OCI-LY7 (cell line): ENCODE results near the gene FAM72A.

Experiments
- EZH2phosphoT487 ChIP-seq: fragments of 200-600 bp; sonication (generic); IDR thresholded peaks from 2 replicates; pipeline ENCODE4 v1.6.1; 2018; ENCODE audit warnings: low read depth, borderline replicate concordance, mild to moderate bottlenecking, mixed run types, antibody characterized with exemption, low read length, moderate library complexity, mixed read lengths
- TF ChIP-seq, protein P1 (sequence below): fragments of 200-600 bp; sonication (generic); conservative IDR thresholded peaks from 2 replicates; pipeline ENCODE4 v1.5.1; 2014; ENCODE audit warnings: mild to moderate bottlenecking, antibody characterized with exemption, low read length, moderate library complexity, mixed read lengths

DNA sequence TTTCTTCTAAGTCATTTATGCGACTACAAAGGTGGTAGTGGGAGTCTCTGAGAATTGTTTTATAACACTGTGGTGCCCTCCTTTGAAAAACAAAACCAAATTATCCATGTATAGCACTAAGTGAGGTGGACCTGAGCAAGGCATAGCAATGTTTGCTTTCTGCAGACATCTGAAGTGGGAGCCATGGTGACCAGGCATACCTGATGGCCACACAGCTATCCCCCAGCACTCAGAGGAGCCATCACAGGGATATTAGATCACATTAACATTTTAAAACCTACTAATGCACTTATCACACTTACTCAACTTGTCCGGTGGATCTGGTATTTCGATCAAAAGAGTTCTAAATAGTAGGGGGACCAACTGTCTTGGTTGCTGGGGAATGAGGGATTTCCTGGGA, 60.6 kb downstream of the FAM72A start:
- TF ChIP-seq, protein P1, sequence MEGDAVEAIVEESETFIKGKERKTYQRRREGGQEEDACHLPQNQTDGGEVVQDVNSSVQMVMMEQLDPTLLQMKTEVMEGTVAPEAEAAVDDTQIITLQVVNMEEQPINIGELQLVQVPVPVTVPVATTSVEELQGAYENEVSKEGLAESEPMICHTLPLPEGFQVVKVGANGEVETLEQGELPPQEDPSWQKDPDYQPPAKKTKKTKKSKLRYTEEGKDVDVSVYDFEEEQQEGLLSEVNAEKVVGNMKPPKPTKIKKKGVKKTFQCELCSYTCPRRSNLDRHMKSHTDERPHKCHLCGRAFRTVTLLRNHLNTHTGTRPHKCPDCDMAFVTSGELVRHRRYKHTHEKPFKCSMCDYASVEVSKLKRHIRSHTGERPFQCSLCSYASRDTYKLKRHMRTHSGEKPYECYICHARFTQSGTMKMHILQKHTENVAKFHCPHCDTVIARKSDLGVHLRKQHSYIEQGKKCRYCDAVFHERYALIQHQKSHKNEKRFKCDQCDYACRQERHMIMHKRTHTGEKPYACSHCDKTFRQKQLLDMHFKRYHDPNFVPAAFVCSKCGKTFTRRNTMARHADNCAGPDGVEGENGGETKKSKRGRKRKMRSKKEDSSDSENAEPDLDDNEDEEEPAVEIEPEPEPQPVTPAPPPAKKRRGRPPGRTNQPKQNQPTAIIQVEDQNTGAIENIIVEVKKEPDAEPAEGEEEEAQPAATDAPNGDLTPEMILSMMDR, result no peak
- no peak for TF ChIP-seq EZH2phosphoT487
